Endothelial cell of umbilical vein (primary cell): Measurements from ENCODE around the gene PARN. TPM values are rescaled to one million over a fixed set of nuclear protein-coding genes. Genes with fewer than 3 reads are reported as not detected.

ENCODE experiments used
- BruUV-seq: library from RNA; stranded (reverse); fragments of 400-500 nt; replicated peaks from 2 replicates; lab custom pipeline; 2021; lab: Mats Ljungman, UMichigan
- CTCF ChIA-PET: fragments of 300-600, 350-600 bp; sonication (Branson Sonifier 250); formaldehyde crosslinking; loops from one replicate; lab custom pipeline; 2021; ENCODE audit warnings: antibody characterized with exemption, inconsistent platforms; lab: Charles Lee
- POLR2A ChIA-PET: fragments of 300-600, 350-600 bp; sonication (Branson Sonifier 250); formaldehyde crosslinking; loops from one replicate; lab custom pipeline; 2021; ENCODE audit warnings: antibody characterized with exemption, inconsistent platforms; lab: Charles Lee
- DNase-seq: peaks from one replicate; pipeline ENCODE4 v3.0.0-alpha.2; 2011; ENCODE audit warnings: low read depth, low spot score
- FAIRE-seq: peaks from 2 replicates; lab custom pipeline; 2011; peaks lifted over from hg19 to GRCh38; lab: Jason Lieb, UNC
- H2AFZ ChIP-seq: 2 replicates; pipeline ENCODE4 v1.6.0; 2012; ENCODE audit warnings: low read depth, low read length, control low read depth, inconsistent platforms
- H3K27ac ChIP-seq: 2 replicates; pipeline ENCODE4 v1.5.1; 2011; ENCODE audit warnings: low read depth, mild to moderate bottlenecking, control low read depth, low read length, moderate library complexity; ENCODE audit not compliant: insufficient read depth
- H3K27me3 ChIP-seq, 2 experiments: 2 replicates each; pipeline versions ENCODE4 v1.6.0 to v1.6.1; 2011; ENCODE audit warnings: low read length in 2 of 2, mixed read lengths in 1 of 2; ENCODE audit not compliant: control insufficient read depth in 2 of 2, insufficient read depth in 2 of 2
- H3K36me3 ChIP-seq, 2 experiments: 2 replicates in 1 of 2; 3 replicates in 1 of 2; pipeline ENCODE4 v1.5.1; 2011; ENCODE audit warnings: low read length in 2 of 2, mild to moderate bottlenecking in 1 of 2, moderate library complexity in 1 of 2; ENCODE audit not compliant: control insufficient read depth in 2 of 2, insufficient read depth in 2 of 2; ENCODE audit errors: extremely low read depth in 1 of 2
- H3K4me1 ChIP-seq: 3 replicates; pipeline ENCODE4 v1.5.1; 2011; ENCODE audit warnings: mild to moderate bottlenecking, low read length; ENCODE audit not compliant: control insufficient read depth, insufficient read depth; ENCODE audit errors: extremely low read depth
- H3K4me2 ChIP-seq: 2 replicates; pipeline ENCODE4 v1.6.1; 2011; ENCODE audit warnings: low read length, control low read depth, mixed read lengths; ENCODE audit not compliant: insufficient read depth
- H3K4me3 ChIP-seq, 3 experiments: fragments of 200-600 bp in 1 of 3; sonication (generic), shearing (Covaris generic) in 1 of 3; replicated peaks in 1 of 3; 2 replicates each; pipeline ENCODE4 v1.5.1; 2011 to 2016; ENCODE audit warnings: control low read depth in 3 of 3, low read length in 3 of 3, mild to moderate bottlenecking in 2 of 3, inconsistent platforms in 1 of 3, low read depth in 1 of 3, moderate library complexity in 1 of 3; ENCODE audit not compliant: insufficient read depth in 1 of 3
- H3K79me2 ChIP-seq: 2 replicates; pipeline ENCODE4 v1.6.0; 2012; ENCODE audit warnings: low read length, inconsistent platforms; ENCODE audit not compliant: control insufficient read depth, insufficient read depth
- H3K9ac ChIP-seq: replicated peaks from 2 replicates; pipeline ENCODE3; 2011; ENCODE audit warnings: low read length, control low read depth; ENCODE audit not compliant: insufficient read depth; ENCODE audit errors: extremely low read depth
- H3K9me1 ChIP-seq: replicated peaks from 3 replicates; pipeline ENCODE4 v1.6.0; 2011; ENCODE audit warnings: mild to moderate bottlenecking, low read length; ENCODE audit not compliant: control insufficient read depth, insufficient read depth; ENCODE audit errors: extremely low read depth
- H3K9me3 ChIP-seq: replicated peaks from 2 replicates; pipeline ENCODE4 v1.5.1; 2012; ENCODE audit warnings: low read length, inconsistent platforms; ENCODE audit not compliant: control insufficient read depth, insufficient read depth
- H4K20me1 ChIP-seq: replicated peaks from 2 replicates; pipeline ENCODE3; 2011; ENCODE audit warnings: mild to moderate bottlenecking, low read length; ENCODE audit not compliant: control insufficient read depth, insufficient read depth; ENCODE audit errors: extremely low read depth
- CTCF ChIP-seq, 2 donors: IDR thresholded peaks; 1 replicate in 1 of 2; 2 replicates in 1 of 2; pipeline ENCODE4 v1.5.1; 2011; ENCODE audit warnings: low read length in 2 of 2, mild to moderate bottlenecking in 2 of 2, moderate library complexity in 2 of 2, control low read depth in 1 of 2, inconsistent platforms in 1 of 2, low read depth in 1 of 2; ENCODE audit not compliant: insufficient read depth in 1 of 2; ENCODE audit errors: extremely low read depth in 1 of 2
- EZH2 ChIP-seq: IDR thresholded peaks from 2 replicates; pipeline ENCODE4 v1.6.1; 2012; ENCODE audit warnings: borderline replicate concordance, low read depth, mild to moderate bottlenecking, moderate library complexity, low read length, inconsistent platforms; ENCODE audit not compliant: severe bottlenecking
- FOS ChIP-seq: IDR thresholded peaks from 2 replicates; pipeline ENCODE4 v1.6.1; 2011; ENCODE audit warnings: mild to moderate bottlenecking, low read length, moderate library complexity, borderline replicate concordance; ENCODE audit not compliant: insufficient read depth
- GATA2 ChIP-seq: IDR thresholded peaks from 2 replicates; pipeline ENCODE4 v1.7.0; 2011; ENCODE audit warnings: low read depth, mild to moderate bottlenecking, moderate library complexity, mixed read lengths, low read length; ENCODE audit not compliant: insufficient read length, insufficient read depth
- JUN ChIP-seq: IDR thresholded peaks from 2 replicates; pipeline ENCODE4 v1.6.1; 2011; ENCODE audit warnings: borderline replicate concordance, low read depth; ENCODE audit not compliant: insufficient read length, insufficient read depth
- MYC ChIP-seq: IDR thresholded peaks from one replicate; pipeline ENCODE4 v1.6.1; 2011; ENCODE audit warnings: mild to moderate bottlenecking, low read depth, low read length
- POLR2A ChIP-seq: IDR thresholded peaks from 2 replicates; pipeline ENCODE4 v1.6.1; 2012; ENCODE audit warnings: low read depth, mild to moderate bottlenecking, control low read depth, low read length
- POLR2AphosphoS5 ChIP-seq: IDR thresholded peaks from 2 replicates; pipeline ENCODE4 v1.6.1; 2012; ENCODE audit warnings: low read depth, mild to moderate bottlenecking, control low read depth, low read length, moderate library complexity; ENCODE audit not compliant: insufficient read depth
- dilution Hi-C: fragments of 300-500 bp; cut with MboI; formaldehyde crosslinking; loops from one replicate; pipeline ENCODE4 v1.15.0; 2019; ENCODE audit warnings: low sequenced_read_pairs; ENCODE audit not compliant: extremely low pct_ligation_motif_present
- intact Hi-C: fragments of 100-400 bp; cut with micrococcal nuclease; formaldehyde crosslinking; loops from one replicate; pipeline ENCODE4 v1.10.0; 2022
- polyA plus RNA-seq, 4 experiments: library from polyadenylated mRNA; depleted of rRNA in 3 of 4; stranded (reverse) in 3 of 4; unstranded in 1 of 4; fragments of >200 nt; gene quantifications; 2 replicates each; pipeline versions ENCODE4 v1.2.1 to v1.2.3, GENCODE V29; 2011 to 2012; ENCODE audit warnings: missing spikeins in 1 of 4
- total RNA-seq: library from RNA; stranded (reverse); gene quantifications from 2 replicates; pipeline ENCODE4 v1.2.3, GENCODE V29; 2021
- TF ChIP-seq, protein P1 (sequence below): IDR thresholded peaks from 2 replicates; pipeline ENCODE4 v1.6.1; 2011; ENCODE audit not compliant: insufficient read depth, insufficient read length

PARN gene
- total and polyA plus RNA-seq, 2 donors (not counting 3 experiments of a cell fraction or from before 2014, with no cell fraction given): 16.9 to 24.6 TPM

GRCh38 chr16:14483819-14484385, 146.2 kb downstream of the PARN start:
- Histone ChIP-seq H3K36me3 (peaks cover 0 to 2% of the 10 kb centered on the region in 2 experiments), H3K27me3 (no peaks in the 10 kb centered on the region), H3K79me2 (no peaks in the 10 kb centered on the region), H3K27ac (no peak overlapping the region), H3K4me3 (no peak overlapping the region), H3K4me2 (no peak overlapping the region), H3K4me1 (peaks cover 20% of the 10 kb centered on the region), H4K20me1 (no peaks in the 10 kb centered on the region), H3K9me3 (no peaks in the 10 kb centered on the region), H3K9ac (no peak overlapping the region), H3K9me1 (no peaks in the 10 kb centered on the region), H2AFZ (no peak overlapping the region)
- DNase-seq (no peak), FAIRE-seq (no peak)
- dilution Hi-C loops (no loop called here), intact Hi-C loops (no loop called here)
- no peak for TF ChIP-seq GATA2
- TF ChIP-seq POLR2A: no peak
- TF ChIP-seq JUN: no peak
- TF ChIP-seq FOS: no peak
- TF ChIP-seq CTCF (IDR thresholded peaks at IDR 0.05; ENCODE audit: extremely low read depth in 1 of 2, insufficient read depth in 1 of 2, low read depth in 1 of 2, low read length in 2 of 2): no peak
- TF ChIP-seq EZH2: no peak
- no peak for TF ChIP-seq POLR2AphosphoS5
- TF ChIP-seq MYC: no peak
- TF ChIP-seq, protein P1, sequence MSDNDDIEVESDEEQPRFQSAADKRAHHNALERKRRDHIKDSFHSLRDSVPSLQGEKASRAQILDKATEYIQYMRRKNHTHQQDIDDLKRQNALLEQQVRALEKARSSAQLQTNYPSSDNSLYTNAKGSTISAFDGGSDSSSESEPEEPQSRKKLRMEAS: no peak
- no TSS peak for BruUV-seq
- ChIA-PET POLR2A (no interaction called here), CTCF (no interaction called here)
